HG02885 (cell line): ENCODE results near the gene ITGA6.

Experiments used
- ATAC-seq: cut with Tn5 transposase; IDR thresholded peaks from one replicate; pipeline ENCODE4 v1.9.1; 2021; ENCODE audit warnings: mild to moderate bottlenecking; ENCODE audit not compliant: unreplicated experiment, poor library complexity

The ITGA6 gene

DNA sequence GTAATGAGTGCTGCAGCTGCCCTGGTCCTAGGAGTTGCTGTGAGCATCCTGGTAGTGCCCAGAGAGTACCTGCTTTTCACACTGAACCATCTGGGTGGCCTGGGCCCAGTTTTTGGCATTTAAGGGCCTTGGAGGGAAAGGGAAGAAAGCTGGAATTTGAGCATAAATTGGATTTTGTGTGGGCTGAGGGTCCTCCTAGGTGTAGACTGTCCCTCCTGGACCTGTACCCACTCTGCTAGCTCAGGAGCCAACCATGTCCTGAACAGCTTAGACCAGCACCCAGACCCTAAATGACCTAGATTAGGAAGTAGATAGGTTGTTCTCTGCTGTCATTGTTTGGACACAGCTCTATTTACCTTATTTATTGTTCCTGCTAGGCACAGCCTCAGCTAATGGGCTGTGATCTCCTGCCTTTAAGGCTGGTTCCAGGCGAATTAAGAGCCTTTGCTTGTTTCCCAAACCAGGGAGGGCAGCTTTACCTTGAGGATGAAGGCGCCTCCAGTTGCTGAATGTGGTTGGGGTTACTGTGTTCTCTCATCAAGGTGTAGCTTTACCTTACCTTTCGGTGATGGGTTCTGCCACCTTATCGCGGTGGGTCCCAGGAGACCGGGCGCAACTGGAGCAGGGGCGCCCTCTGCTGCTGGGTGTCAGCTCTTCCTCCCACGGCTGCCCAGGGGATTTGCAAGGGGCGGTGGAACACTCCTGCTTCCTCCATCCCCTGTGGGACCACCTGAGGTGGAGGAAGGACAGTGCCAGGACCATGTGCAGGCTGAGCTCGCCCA, 34.4 kb downstream of the ITGA6 start:
- ATAC-seq: peak; percentile 66

DNA sequence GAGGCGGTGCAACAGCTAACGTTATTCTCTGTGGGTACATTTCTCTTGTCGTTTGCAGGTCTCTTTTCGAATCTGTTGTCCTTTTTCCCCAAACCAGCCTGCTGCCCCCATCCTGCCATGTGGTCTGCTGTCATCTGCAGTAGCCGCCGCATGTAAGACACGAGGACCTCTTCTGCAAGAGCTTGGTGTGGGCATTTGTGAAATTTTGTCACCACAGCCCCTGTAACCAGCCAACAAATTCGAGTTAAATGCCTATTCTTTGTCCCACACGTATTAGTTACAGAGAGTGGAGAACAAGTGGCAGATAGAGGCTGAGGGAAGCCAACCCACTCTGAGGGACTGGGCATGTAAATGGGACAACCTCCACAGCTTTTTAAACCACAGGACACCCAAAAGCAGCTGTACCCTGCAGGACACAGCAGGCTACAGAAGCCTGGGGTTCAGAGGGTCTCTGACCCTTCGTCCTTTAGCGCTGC, 35.0 kb downstream of the ITGA6 start:
- ATAC-seq: no peak

DNA sequence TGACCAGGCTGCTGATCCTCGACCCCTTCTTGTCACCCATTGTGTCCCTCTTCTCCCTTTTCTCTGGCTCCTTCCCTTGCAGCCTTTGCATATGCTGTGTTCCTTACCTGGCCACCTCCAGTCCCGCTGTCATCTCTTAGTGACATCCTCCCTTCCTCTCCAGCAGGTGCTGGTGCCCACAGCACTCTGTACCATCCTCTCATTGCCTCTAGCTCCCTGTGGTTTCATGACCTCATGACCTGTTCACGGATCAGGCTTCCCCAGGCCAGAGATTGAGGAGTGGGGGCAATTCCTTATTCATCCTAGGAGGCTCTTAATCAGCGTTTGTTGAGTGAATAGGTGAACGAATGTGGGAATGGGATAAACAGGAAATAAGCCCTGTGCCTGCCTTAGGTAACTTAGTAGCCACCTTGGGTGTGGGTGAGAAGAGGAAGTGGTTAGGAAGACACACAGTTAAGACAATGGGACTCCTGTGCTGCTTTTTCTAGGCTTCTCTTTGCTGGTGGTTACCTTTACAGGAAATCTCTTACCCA, 35.5 kb downstream of the ITGA6 start:
- peak; percentile 54 for ATAC-seq

DNA sequence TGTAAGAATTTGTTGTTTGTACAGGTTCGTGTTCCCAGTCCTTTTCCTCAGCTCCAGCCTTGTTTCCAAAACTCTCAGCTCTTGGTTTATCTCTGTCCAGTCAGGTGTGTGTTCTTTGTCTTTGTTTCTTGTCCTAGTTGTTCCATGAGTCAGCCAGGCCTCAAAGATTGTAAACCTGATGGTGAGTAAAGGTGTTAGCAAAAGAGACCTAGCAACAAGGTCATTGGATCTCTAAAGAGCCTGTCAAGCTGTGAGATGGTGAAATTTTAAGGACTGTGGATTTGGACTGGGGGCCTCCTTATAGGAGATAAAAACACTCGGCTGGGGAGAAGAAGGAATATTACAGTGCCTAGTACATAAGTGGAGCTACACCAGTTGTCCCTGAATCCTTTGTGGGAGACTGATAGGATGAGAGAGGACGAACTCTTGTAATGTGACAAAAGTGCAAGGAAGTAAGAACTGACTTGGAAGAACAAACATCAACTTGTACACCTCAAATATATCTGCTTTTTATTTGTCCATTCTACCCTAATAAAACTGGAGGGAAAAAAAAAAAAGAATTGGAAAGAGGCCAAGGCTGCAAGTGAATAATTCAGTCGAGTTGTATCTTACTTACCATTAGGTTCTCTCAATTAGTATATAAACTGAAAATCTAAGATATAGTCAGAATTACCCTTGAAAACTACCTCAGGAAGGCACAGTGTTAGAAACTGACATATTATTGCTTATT, 37.2 kb downstream of the ITGA6 start:
- no peak for ATAC-seq

DNA sequence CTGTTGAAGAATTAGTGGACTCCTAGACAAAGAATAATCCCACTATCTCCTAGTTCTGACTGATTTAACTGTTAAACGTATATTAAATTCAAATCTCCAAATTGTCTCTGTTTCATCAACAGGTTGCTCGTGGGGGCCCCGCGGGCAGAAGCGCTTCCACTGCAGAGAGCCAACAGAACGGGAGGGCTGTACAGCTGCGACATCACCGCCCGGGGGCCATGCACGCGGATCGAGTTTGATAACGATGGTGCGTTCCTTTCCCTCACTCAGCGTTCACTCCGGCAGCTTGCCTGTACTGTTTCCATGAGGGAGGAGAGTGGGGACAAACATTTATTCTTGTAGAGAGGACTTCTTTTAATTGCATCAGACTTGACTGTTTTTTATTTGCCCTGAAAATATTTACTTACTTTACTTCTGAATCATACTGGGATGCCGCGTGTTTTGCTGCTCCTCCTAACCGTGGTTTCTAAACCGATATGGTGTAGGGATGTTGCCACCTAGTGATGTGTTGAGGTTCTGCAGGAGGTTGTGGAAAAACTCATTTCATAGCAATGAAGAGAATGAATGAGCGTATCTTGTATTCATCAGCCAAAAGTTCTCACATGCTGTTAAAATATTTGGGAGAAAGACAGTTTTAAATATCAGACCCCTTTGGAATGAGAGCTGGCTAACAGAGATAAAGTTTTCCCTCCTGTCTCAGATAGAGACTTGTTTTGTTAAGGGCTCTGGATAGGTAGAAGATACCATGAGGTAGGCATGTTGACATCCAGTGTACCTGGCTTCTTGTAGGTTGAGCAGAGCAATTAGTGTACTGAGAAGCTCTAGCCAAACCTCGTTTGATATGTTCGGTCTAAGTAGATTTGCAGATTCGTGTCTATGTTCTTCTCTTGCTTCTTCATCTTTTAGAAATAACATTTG, 38.3 kb downstream of the ITGA6 start:
- peak; percentile 49 for ATAC-seq

DNA sequence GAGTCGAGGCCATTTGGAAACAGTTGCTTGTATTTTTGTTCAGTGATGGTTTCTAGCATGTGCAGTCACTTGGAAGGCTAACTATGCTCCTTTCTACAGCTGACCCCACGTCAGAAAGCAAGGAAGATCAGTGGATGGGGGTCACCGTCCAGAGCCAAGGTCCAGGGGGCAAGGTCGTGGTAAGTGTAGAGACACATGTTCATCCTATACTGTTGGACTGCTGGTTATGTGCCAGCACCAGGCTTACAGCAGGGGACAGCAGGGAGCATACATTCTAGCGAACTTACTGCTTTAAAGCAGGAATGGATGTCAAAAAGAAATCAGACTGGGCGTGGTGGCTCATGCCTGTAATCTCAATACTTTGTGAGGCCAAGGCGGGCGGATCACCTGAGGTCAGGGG, 40.0 kb downstream of the ITGA6 start:
- ATAC-seq: no peak

DNA sequence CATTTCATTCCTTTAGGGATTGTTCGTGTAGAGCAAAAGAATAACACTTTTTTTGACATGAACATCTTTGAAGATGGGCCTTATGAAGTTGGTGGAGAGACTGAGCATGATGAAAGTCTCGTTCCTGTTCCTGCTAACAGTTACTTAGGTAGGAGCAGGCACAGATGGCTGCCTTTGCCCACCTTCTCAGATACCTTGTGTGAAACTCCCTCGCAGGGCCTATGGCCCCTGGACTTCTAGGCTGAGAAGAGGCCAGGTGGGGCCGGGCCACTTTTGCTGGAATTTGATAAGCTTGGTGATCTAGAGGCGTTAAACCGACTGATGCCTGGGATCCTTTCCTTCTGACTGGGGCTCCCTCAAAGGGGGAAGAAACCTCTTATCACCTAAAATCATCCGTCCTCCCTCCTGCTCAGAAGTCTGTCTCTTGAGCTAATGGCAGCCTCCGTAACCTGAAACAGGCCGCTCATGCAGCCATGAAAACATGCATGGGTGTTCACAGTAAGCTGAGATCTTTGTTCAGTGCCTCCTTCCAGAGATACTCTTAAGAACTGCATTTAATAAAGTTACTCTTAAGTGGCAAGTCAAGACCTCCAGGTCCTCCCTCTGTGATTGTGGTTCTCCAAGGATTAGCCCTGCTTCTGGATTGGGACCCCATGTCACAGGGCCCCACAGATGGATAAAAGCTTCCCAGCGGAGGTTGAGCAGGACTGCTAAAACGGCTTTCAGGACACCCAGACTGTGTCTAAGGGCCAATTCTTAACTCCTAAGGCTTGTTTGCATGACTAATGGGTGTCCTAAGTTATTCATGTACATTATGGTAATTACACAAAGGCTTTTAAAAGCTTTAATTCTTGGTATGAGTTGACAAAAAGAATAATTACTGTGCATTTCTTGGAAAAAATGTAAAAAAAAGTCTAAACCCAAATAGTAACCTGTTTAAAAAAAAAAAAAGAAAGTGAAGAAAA, 43.9 kb downstream of the ITGA6 start:
- no peak for ATAC-seq

DNA sequence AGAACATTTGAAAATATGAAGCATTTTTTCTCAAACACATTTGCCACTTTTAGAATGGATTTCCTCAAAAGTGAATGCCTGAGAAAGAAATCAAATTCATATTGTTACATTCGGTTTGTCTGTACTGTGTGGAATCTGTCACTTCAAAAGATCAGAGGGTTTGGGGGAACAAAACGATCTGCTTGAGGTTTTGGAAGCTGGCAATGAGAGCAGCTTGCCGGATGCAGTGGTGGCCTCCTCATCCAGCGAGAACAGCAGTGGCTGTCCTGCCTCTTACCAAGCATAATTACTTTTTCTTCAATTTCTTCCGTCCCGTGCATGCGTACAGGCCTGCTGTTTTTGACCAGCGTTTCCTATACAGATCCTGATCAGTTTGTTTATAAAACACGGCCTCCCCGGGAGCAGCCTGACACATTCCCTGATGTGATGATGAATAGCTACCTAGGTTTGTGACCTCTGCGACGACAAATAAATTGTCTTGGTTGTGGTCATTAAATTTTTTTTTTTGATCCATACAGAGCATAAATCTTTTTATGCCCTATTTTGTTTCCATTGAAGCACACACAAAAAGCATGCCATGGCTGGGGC, 45.2 kb downstream of the ITGA6 start:
- ATAC-seq: no peak

DNA sequence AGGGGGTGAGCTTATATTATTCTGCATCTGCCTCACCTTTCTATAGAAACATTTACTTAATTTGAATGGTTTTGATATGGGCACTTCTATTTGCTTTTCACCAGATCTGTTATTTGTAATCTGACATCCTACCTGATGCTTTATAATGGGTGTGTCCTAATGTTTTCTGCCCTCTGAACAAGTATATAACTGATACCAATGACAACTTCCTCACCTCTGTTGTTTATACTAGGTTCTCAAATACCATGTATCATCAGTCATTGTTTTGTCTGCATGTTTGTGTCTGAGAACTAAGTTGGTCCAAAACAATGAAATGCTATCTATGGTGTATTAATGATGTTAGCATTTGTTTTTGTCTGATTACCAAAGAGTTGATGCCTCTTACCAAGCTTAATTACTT, 45.8 kb downstream of the ITGA6 start:
- ATAC-seq: no peak

DNA sequence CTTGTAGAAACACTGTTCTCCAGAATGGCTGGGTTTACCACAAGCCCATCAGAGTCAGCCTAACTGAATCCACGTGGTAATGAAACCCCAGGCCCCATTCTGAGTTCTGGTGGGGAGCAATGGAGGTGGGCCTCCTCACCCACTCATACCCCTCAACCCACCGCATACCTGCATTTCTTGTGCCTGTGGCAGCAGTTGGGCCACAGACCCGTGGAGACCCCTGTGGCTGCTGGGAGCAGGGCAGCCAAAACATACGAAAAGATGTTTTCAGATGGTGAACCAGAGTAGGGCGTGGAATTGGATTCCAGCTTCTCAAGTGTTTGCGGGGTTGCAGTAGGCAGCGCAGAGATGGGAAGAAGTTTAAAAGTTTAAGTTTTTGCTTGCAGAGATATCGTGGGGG, 51.0 kb downstream of the ITGA6 start:
- ATAC-seq: no peak

DNA sequence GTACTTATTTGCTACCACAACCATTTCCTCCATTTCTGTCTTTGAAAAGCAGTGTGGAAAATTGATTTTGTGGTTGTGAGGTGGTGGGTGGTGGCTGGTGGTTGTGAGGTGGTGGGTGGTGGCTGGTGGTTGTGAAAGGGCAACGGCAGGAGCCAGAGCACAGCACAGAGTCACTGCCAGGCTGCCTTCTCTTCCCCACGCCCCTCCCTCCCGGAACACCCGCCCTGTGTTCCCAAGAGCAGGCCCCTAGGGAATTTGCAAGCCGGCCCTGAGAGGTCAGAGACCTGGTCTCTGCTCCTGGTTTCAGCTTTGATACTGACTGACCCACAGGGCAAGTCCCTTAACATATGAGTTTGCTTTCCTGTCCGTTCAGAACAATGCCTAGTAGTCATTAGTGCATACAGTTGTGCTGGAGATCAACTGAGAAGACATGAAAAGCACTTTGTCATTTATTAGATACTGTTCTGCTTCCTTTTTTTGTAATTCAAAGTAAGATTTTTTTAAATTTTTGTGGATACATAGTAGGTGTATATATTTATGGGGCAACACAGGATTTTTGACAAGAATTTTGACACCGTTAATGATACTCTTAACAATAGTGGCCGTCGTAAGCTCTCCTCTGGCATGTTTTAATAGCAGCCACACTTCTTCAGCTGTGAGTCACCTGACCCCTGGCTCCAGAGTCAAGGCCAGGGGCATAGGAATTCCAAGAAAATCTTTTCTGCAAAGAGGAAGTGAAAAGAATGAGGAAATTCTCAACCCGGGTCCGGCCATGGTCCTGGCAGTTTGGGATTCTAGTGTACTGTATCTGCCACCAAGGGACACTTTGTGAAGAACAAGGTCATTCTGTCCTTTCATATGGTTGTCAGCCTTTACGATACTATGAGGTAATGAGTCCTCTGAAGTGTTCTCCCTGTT, 53.2 kb downstream of the ITGA6 start:
- no peak for ATAC-seq

DNA sequence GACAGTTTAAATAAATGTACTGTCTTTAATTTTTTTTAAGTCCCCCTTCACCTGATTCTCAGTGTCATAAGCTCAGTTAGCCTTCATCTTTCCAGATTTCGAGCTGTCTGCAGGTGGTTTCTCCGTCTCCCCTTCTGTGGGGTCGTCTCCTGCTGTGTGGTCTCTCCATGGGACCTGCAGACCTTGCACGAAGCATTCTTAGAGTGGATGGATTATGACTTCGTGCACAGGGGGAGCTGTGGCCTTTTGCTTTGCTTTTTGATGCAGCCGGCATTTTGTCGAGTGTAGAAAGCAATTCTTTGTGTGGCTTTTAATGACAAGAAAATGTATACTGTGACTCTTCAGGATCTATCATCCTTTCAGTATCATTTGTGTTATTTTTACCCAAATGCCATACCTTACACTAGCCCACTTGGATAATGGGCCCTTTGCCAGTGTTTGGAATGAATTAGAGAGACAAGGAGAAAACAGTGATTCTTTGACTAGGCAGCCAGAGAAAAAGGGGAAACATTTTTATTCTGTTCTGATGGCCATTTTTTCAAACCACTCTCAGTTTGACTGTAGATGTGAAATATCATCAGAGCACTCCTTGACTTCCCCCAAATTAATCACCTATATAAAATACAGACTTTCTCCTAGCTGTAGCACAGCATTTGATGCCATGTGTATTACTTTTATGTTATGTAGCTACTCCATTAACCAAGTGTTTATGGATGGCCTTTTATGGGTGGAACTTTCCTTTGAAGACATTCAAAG, 54.3 kb downstream of the ITGA6 start:
- ATAC-seq: no peak

DNA sequence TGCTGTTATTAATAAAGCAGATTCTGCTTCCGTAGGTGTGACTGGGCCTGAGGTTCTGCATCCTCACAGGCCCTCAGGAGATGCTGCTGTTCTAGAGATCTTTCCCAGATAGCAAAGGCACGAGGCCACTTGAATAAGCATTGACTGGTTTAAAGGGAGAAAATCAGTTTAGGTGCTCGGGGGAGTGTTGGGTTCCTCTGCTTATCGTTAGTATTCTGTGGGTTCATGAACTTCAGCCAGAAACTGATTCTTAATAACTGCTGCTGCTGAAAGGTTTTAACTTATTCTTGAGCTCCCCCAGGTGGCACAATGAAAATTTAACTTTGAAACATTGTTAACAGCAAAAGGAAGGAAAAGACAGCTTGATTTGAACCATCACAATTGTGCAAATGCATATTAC, 56.9 kb downstream of the ITGA6 start:
- ATAC-seq: no peak

DNA sequence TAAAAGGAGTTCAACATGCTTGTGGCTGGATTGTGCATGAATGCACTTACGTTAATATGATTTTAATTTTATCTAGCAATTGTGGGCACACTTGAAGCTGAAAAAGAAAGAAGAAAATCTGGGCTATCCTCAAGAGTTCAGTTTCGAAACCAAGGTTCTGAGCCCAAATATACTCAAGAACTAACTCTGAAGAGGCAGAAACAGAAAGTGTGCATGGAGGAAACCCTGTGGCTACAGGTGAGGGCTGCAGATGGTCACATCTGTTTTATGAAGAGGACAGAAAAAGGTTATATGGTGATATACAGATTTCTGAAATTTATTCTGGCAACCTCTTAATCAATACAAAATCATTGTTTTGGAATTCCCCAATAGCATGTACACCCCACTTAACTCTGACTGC, 57.3 kb downstream of the ITGA6 start:
- ATAC-seq: no peak

DNA sequence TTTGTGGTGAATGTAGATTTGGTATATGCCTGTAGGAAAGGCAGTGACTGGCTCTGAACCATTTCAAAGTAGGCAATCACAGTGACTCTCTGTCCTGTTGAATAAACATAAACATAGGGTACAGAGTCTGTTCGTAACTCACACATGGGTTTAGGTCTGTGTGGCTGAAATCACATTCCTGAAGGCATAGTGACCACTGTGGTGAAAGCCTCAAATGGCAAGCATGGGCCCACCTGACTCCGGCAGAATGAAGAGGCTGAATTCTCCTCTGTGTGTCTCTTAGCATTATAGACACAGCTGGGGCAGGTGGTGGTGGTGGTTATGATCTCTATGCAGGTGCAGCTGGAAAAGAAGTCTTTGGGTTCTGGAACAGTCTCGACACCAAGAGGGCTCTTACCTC, 61.2 kb downstream of the ITGA6 start:
- ATAC-seq: no peak

DNA sequence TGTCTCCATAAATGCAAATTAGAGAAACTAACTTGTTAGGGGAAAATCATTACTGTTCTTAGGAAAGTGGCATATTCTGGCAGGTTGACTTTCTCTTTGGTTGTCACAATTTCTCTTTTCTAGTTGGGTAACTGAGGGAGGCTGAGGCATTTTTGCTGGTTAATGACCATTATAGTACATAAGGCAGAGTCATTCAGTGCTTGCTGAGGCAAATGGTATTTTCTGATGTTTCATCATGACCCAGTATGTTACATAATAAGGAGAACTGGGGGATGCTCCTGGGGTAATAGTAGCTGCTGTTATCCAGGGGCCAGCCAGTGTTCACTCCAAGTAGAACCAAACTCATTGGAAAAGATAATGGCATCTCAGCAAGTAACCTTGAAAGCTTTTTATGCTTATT, 62.3 kb downstream of the ITGA6 start:
- no peak for ATAC-seq

DNA sequence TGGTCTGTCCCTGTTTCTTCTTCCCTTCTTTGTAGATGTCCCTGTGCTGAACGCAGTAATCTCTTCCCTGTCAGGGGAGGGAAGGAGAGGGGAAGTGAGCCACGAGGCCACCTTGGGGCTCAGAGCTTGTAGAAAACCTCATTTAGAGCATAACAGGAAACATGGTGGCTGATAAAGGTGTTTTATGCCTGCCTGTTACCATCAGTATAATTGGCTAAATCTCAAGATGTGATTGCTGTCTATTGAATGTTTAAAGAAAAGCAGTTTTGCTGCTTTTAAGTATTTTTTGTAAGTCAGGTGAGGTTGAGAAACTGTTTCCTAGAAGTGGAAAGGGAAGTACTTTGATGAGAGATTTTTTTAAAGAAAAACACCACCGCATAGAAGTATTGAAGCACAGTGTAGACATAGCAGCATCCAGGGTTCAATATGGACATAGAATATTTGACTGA, 68.8 kb downstream of the ITGA6 start:
- no peak for ATAC-seq
